SU-DHL-6 (cell line): ENCODE data around the gene GNRH2.

Source experiments
- H2AFZ ChIP-seq: fragments of 200-600 bp; sonication (generic); 2 replicates; pipeline ENCODE4 v1.6.1; 2014; ENCODE audit warnings: low read depth, mild to moderate bottlenecking, moderate library complexity, mixed read lengths, antibody characterized with exemption, low read length; ENCODE audit not compliant: severe bottlenecking
- H3F3A ChIP-seq: fragments of 200-600 bp; shearing (Covaris generic); 2 replicates; pipeline ENCODE4 v1.6.0; 2016; ENCODE audit warnings: antibody characterized with exemption, mild to moderate bottlenecking; ENCODE audit not compliant: insufficient read depth
- H3K27ac ChIP-seq: fragments of 200-600 bp; sonication (generic); 2 replicates; pipeline ENCODE4 v1.5.1; 2016; ENCODE audit warnings: low read depth, mild to moderate bottlenecking, low read length, moderate library complexity, mixed read lengths
- H3K27me3 ChIP-seq: fragments of 200-600 bp; sonication (generic), shearing (Covaris generic); 2 replicates; pipeline ENCODE4 v1.6.0; 2014; ENCODE audit warnings: mild to moderate bottlenecking, low read length
- H3K36me3 ChIP-seq: fragments of 200-600 bp; sonication (generic); 2 replicates; pipeline ENCODE4 v1.6.1; 2014; ENCODE audit warnings: mild to moderate bottlenecking, low read length, mixed read lengths
- H3K4me2 ChIP-seq: fragments of 300-600, 200-600 bp; shearing (Covaris generic), sonication (generic); 2 replicates; pipeline ENCODE4 v1.6.0; 2014; ENCODE audit warnings: low read length, low read depth, mild to moderate bottlenecking; ENCODE audit not compliant: poor library complexity, severe bottlenecking
- H3K4me3 ChIP-seq: fragments of 200-600 bp; sonication (generic); 2 replicates; pipeline ENCODE4 v1.5.1; 2014; ENCODE audit warnings: antibody characterized with exemption, low read length, mild to moderate bottlenecking, mixed read lengths; ENCODE audit not compliant: insufficient read depth, poor library complexity, severe bottlenecking
- H3K79me2 ChIP-seq: fragments of 200-600 bp; sonication (generic); 2 replicates; pipeline ENCODE4 v1.6.1; 2014; ENCODE audit warnings: mild to moderate bottlenecking, low read length, moderate library complexity; ENCODE audit not compliant: insufficient read depth
- H3K9ac ChIP-seq: fragments of 200-600 bp; sonication (generic); 2 replicates; pipeline ENCODE4 v1.7.0; 2014; ENCODE audit warnings: mild to moderate bottlenecking, low read length
- H3K9me2 ChIP-seq: fragments of 200-600 bp; sonication (generic); replicated peaks from 2 replicates; pipeline ENCODE4 v1.6.1; 2014; ENCODE audit warnings: low read length; ENCODE audit not compliant: insufficient read depth
- H3K9me3 ChIP-seq: fragments of 200-600 bp; sonication (generic); 2 replicates; pipeline ENCODE4 v1.6.1; 2014; ENCODE audit warnings: low read length, mixed read lengths; ENCODE audit not compliant: insufficient read depth
- H4K20me1 ChIP-seq: fragments of 200-600 bp; sonication (generic); 2 replicates; pipeline ENCODE4 v1.6.1; 2014; ENCODE audit warnings: low read depth, mild to moderate bottlenecking, antibody characterized with exemption, low read length, moderate library complexity, mixed read lengths
- CTCF ChIP-seq: fragments of 200-600 bp; sonication (generic); IDR thresholded peaks from one replicate; pipeline ENCODE4 v1.5.1; 2017; ENCODE audit warnings: antibody characterized with exemption, mild to moderate bottlenecking, low read length, moderate library complexity; ENCODE audit not compliant: insufficient read depth, poor library complexity, severe bottlenecking
- EZH2phosphoT487 ChIP-seq: fragments of 200-600 bp; sonication (generic), shearing (Covaris generic); conservative IDR thresholded peaks from 2 replicates; pipeline ENCODE4 v1.6.1; 2018; ENCODE audit warnings: mild to moderate bottlenecking, antibody characterized with exemption, low read length, moderate library complexity, mixed read lengths

The GNRH2 gene

GRCh38 chr20:3090565-3090964 is 47.1 kb downstream of the GNRH2 start:
- Histone ChIP-seq H3K9ac (no peak overlapping the region), H3K79me2 (no peaks in the 10 kb centered on the region), H3K27me3 (no peaks in the 10 kb centered on the region), H3K4me3 (no peak overlapping the region), H3K9me2 (no peaks in the 10 kb centered on the region), H4K20me1 (no peaks in the 10 kb centered on the region), H3K4me2 (no peak overlapping the region), H3K9me3 (no peaks in the 10 kb centered on the region), H3F3A (no peaks in the 10 kb centered on the region), H3K36me3 (no peaks in the 10 kb centered on the region), H2AFZ (no peak overlapping the region), H3K27ac (no peak overlapping the region)
- TF ChIP-seq CTCF (no peak), EZH2phosphoT487 (no peak)

GRCh38 chr20:3092611-3093379 is 49.4 kb downstream of the GNRH2 start:
- Histone ChIP-seq H3K4me2 (no peak overlapping the region), H3K79me2 (no peaks in the 10 kb centered on the region), H3K4me3 (no peak overlapping the region), H3K9me2 (no peaks in the 10 kb centered on the region), H3K36me3 (no peaks in the 10 kb centered on the region), H3K27me3 (no peaks in the 10 kb centered on the region), H3K9ac (no peak overlapping the region), H3K27ac (no peak overlapping the region), H4K20me1 (no peaks in the 10 kb centered on the region), H3K9me3 (no peaks in the 10 kb centered on the region), H3F3A (no peaks in the 10 kb centered on the region), H2AFZ (no peak overlapping the region)
- TF ChIP-seq EZH2phosphoT487 = no peak

GRCh38 chr20:3093861-3094361 is 50.5 kb downstream of the GNRH2 start:
- no peaks in the 10 kb centered on the region for H3F3A ChIP-seq
- H4K20me1 ChIP-seq = no peaks in the 10 kb centered on the region
- H3K4me2 ChIP-seq = no peak overlapping the region
- H3K27ac ChIP-seq = no peak overlapping the region
- no peak for TF ChIP-seq EZH2phosphoT487
- no peak for TF ChIP-seq CTCF
- H3K9ac ChIP-seq = no peak overlapping the region
- H3K4me3 ChIP-seq = no peak overlapping the region
- no peaks in the 10 kb centered on the region for H3K36me3 ChIP-seq
- H2AFZ ChIP-seq = no peak overlapping the region
- H3K9me3 ChIP-seq = no peaks in the 10 kb centered on the region
- no peaks in the 10 kb centered on the region for H3K79me2 ChIP-seq
- H3K9me2 ChIP-seq = no peaks in the 10 kb centered on the region
- no peaks in the 10 kb centered on the region for H3K27me3 ChIP-seq
